CD4-positive, alpha-beta T cell treated with Interleukin-15 for 1 hour (primary cell): ENCODE data around the gene KRTAP5-7.
"Not testable (repeated sequence)": the region's sequence is repeated elsewhere in the genome, so short reads cannot be mapped to it uniquely, and the experiment has no call there.

Source experiments
- DNase-seq: peaks from one replicate; pipeline ENCODE4 v3.0.0-alpha.2; 2020

KRTAP5-7 gene

DNA sequence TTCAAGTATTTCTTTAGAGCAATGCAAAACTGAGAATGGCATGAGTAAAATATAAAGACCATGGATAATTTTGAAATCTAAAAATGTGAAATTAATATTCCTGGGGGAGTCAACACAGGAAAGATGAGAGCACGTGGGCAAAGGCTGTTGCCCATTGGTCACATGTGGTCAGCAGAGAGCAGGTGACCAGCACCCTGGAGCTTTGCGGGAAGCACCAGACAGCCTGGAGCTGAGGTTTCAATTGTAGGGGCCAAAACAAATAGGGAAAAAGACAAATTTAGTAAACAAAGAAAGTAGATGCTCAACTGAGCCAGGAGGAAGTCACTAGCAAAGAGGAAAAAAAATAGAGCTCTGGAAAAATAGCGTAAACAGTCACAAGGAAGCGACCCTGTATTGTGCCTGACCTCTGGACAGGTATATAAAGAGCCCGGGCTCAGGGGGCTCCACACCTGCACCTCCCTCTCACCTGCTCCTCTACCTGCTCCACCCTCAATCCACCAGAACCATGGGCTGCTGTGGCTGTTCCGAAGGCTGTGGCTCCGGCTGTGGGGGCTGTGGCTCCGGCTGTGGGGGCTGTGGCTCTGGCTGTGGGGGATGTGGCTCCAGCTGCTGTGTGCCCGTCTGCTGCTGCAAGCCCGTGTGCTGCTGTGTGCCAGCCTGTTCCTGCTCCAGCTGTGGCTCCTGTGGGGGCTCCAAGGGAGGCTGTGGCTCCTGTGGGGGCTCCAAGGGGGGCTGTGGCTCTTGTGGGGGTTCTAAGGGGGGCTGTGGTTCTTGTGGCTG lies at the start of gene KRTAP5-7:
KRTAP5-7 (plus strand) TSS at position 472 of the 780 bp plus-strand sequence; CDS start at position 506, 34 bp downstream.
- not testable (repeated sequence) for DNase-seq

GRCh38 chr11:71477641-71478527 lies 49.2 kb upstream of the KRTAP5-7 start:
- DNase-seq, result no peak

DNA sequence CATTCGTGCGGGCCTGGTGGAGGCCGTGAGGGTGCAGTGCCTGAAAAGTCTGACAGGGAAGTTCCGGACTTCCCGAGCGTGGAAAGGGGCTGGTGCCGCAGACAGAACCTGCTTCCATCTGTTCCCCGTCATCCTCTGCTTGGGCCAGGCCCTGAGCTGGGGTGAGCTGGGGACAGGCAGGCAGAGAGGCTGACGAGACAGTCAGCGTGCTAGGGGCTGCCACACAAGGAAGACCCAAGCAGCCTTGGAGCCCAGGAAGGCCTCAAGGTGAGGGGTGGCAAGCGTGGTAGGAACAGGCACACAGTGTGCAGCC lies 48.6 kb upstream of the KRTAP5-7 start:
- no peak for DNase-seq

GRCh38 chr11:71481101-71481960 lies 45.7 kb upstream of the KRTAP5-7 start:
- DNase-seq, result no peak

DNA sequence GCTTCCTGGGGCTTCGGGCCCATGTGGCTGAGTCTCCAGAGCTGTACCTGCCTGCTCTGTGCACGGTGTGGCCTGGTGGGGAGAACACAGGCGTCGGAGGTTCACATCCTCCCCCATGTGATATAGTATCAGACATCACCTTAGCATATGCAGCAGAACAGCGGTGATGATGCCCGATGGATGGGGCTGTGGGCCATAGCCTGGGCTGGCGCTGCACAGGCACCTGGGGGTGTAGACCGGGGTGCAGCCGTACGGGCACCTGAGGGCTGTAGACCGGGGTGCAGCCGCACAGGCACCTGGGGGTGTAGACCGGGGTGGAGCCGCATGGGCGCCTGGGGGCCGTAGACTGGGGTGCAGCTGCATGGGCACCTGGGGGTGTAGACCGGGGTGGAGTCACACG lies 44.9 kb upstream of the KRTAP5-7 start:
- no peak for DNase-seq

GRCh38 chr11:71482746-71483364 lies 44.2 kb upstream of the KRTAP5-7 start:
- DNase-seq, result no peak

DNA sequence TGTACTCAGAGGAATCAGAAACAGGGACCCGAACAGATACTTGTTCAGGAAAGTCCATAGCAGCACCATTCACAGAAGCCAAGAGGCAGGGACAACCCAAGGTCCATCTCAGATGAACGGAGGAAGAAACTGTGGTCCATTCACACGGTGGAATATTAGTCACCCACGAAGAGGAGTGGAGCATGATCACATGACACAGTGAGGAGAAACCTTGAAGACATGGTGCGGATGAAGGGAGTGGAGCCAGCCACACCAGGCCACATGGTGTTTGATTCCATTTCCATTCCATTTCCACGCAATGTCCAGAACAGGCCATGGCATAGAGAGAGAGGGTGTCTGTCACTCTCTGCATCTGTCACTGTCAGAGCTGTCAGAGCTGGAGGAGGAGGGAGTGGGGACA lies 43.4 kb upstream of the KRTAP5-7 start:
- DNase-seq, result no peak

DNA sequence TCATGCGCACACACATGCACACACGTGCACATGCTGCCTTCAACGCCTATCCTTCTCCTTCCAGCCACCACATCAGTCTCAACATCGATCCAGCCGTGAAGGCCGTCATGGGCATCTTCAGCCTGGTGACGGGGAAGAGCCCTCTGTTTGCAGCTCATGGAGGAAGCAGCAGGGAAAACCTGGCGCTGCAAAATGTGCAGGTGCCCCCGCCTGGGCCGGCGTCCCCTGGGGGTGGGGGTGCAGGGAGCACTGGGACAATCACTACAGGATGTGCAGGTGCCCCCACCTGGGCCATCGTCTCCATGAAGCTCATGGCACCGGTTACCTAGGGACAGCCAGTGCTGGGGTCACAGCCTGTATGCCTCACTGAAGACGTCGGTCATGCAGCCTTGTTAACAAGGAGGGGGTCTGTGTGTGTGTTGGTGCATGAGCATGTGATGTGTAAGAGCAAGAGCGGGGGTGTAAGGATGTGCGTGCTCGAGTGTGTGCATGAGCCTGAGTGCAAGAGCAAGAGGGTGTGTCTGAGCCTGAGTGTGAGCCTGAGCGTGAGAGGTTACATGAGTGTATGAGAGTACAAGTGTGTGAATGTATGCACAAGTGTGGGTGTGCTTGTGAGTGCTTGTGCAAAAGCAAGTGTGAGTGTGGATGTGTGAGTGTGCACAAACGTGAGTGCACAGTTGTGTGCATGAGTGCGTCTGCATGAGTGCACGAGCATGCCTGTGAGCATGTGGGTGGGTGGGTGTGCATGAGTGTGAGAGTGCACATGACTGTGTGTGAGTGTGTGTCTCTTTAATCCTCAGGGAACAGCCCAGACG lies 42.6 kb upstream of the KRTAP5-7 start:
- DNase-seq, result no peak

DNA sequence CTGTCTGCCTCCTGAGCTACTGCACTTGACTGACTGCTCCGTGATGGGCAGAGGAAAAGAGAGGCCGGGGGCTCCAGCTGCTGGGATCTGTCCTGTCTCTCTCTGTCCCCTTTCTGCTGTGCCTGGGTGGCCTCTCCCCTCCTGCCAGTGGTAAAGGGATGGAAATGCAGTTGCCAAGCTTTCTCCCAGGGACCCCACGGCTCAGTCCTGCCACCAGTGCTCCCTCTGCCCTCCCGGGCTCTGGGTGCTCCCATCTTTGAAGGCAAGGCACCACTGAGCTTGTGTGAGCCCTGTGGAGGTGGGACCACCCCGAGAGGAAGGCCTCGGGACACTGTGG lies 42.0 kb upstream of the KRTAP5-7 start:
- no peak for DNase-seq

GRCh38 chr11:71485466-71485865 lies 41.6 kb upstream of the KRTAP5-7 start:
- DNase-seq, result no peak

DNA sequence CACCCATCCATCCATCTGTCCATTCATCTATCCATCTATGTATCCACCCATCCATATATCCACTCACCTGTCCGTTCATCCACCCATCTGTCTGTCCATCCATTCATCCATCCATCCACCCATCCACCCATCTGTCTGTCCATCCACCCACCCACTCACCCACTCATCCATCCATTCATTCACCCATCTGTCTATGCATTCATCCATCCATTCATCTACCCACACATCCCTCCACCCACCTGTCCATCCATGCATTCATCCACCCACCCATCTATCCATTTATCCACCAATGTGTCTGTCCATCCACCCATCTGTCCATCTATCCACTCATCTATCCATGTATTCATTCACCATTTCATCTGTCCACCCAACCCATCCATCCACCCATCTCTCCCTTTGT lies 40.7 kb upstream of the KRTAP5-7 start:
- DNase-seq, result no peak

DNA sequence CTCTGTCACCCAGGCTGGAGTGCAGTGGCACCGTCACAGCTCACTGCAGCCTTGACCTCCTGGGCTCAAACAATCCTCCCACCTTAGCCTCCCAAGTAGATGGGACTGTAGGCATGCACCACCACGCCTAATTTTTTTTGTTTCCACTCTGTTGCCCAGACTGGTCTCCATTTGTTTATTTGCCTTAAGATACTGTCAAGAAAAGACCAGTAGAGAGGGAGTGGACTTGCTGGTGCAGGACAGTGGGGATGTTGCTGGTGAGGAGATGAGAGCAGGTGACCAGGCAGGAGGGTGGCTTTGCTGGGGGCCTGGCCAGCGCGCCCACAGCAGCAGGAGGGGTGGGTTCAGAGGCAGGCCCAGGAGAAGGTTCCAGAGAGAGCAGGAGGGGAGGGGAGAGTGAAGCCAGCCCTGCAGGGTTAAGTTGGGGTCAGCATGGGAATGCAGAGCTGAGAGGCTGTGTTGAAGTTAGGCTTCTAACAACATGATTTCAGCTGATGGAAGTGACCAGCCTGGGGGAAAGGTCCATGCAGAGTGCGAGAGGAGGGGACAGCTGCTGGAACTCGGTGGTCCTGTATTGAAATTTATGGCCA lies 38.3 kb upstream of the KRTAP5-7 start:
- no peak for DNase-seq

GRCh38 chr11:71489311-71490043 lies 37.6 kb upstream of the KRTAP5-7 start:
- DNase-seq, result no peak

- DNase-seq, result no peak
These were observed 36.9 kb upstream of the KRTAP5-7 start for GRCh38 chr11:71490044-71490730.

- no peak for DNase-seq
These were observed 36.2 kb upstream of the KRTAP5-7 start for GRCh38 chr11:71490731-71491390.

DNA sequence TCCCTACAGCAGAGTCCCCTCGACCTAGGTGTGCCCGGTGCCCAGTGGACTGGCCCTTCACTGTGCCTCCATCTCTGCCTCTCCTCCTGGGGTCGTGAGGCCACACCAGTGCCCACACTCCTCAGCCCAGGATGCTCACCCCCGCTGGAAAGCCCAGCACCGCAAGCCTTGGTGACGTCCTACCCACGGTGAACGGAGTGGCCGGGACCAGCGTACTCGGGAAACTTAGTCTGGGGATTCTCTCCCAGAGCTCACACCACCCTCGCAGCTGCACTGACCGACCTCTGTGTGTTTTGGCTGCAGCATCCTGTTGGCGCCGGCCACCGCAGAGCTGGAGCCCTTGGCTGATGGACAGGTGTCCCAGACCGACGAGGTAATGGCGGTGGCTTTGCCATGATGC lies 35.5 kb upstream of the KRTAP5-7 start:
- no peak for DNase-seq

DNA sequence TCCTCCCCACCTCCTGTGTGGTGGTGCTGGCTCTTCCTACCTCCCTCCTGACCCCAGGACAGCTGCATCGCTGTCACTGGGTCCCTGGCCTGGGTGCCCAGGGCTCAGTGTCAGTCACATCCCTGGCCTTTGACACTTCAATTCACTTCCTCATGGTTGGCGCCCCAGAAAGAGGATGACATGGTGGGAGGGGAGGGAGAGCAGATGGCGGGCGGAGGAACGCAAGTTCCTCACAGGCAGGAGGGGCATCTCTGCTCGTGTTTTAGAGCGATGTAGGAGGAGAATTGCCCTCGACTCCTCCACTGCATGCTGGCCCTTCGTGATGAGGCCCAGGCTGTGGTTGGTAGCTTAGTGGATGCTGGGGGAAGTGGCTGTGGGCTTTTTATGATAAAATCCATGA lies 35.1 kb upstream of the KRTAP5-7 start:
- no peak for DNase-seq

DNA sequence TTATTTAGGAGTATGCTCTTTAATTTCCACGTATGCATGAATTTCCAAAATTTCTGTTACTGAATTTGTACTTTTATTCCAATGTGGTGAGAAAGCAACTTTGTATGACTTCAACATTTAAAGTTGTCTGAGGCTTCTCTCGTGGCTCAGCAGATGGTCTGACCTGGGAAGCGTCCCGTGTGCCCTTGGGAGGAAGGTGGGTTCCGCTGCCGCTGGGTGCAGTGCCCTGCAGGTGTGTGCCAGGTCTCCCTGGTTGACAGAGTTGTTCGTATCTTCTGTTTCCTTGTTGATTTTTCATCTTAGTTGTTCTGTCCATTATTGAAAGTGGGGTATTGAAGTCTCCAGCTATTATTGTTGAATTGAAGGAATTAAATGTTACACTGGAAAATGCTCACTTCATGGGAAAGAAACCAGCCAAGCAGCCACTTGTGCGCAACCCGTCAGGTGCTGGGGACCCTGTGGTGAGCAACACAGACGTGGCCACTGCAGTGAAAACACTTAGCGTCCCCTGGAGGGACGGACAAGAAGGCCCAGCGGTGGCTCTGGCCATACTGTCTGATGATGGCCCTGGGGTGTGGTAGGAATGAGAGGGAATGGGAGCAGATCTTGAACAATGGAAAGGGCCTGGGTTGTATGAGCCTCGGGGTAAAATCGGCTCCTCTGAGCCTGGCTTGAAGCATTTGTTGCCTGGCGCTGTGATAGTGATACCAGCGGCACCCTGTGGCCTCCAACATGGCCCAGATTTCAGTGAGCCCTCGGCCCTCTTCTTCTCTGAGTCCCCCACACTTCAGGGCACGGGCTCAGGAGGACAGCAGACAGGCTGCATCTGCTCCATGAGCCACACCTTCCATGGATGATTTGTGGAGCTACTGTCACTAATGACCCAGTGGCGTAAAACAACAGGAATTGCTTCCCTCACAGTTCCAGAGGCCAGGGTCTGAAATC lies 31.5 kb upstream of the KRTAP5-7 start:
- DNase-seq, result no peak

DNA sequence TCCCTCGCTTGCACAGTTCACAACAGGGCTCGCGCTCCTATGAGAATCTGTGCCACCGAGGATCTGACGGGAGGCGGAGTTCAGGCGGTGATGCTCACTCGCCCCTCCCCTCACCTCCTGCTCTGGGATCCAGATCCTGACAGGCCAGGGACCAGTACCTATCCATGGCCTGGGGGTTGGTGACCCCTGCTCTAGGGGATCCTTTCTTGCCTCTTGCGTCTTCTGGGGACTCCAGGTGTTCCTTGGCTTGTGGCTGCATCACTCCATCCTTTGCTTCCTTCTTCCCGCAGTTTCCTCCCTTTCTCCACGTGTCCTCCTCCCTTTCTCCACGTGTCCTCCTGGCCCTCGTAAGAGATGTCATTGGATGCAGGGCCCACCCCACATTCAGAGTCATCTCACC lies 30.6 kb upstream of the KRTAP5-7 start:
- no peak for DNase-seq
